KOPT-K1 (cell line): ENCODE measurements around the gene TMEM17.

Experiments
- H3K27ac ChIP-seq: fragments of 200-600 bp; sonication (generic); 2 replicates; pipeline ENCODE4 v1.5.1; 2016; ENCODE audit warnings: antibody characterized with exemption, mild to moderate bottlenecking, low read depth, low read length; ENCODE audit not compliant: poor library complexity, severe bottlenecking
- H3K36me3 ChIP-seq: fragments of 200-600 bp; sonication (generic); 2 replicates; pipeline ENCODE4 v1.5.1; 2017; ENCODE audit warnings: antibody characterized with exemption, mild to moderate bottlenecking, low read length, moderate library complexity; ENCODE audit not compliant: insufficient read depth
- H3K9me3 ChIP-seq: fragments of 200-600 bp; sonication (generic); 2 replicates; pipeline ENCODE4 v1.5.1; 2017; ENCODE audit warnings: antibody characterized with exemption, low read length, mild to moderate bottlenecking; ENCODE audit not compliant: insufficient read depth, poor library complexity, severe bottlenecking

TMEM17 gene

GRCh38 chr2:62492048-62492447 is 13.9 kb downstream of the TMEM17 start:
- Histone ChIP-seq H3K9me3 (no peaks in the 10 kb centered on the region), H3K36me3 (no peaks in the 10 kb centered on the region), H3K27ac (no peak overlapping the region)

- Histone ChIP-seq H3K9me3 (no peaks in the 10 kb centered on the region), H3K27ac (no peak overlapping the region), H3K36me3 (no peaks in the 10 kb centered on the region)
Observed at GRCh38 chr2:62489702-62490101, 16.3 kb downstream of the TMEM17 start.

- Histone ChIP-seq H3K36me3 (no peaks in the 10 kb centered on the region), H3K9me3 (no peaks in the 10 kb centered on the region)
Observed at GRCh38 chr2:62489162-62489561, 16.8 kb downstream of the TMEM17 start.

GRCh38 chr2:62486439-62486765 is 19.6 kb downstream of the TMEM17 start:
- Histone ChIP-seq H3K36me3 (no peaks in the 10 kb centered on the region), H3K27ac (no peak overlapping the region), H3K9me3 (no peaks in the 10 kb centered on the region)

More at GRCh38 chr2:62489162-62489561, 16.8 kb downstream of the TMEM17 start:
- H3K27ac ChIP-seq: no peak overlapping the region

GRCh38 chr2:62485761-62486438 is 20.1 kb downstream of the TMEM17 start:
- Histone ChIP-seq H3K36me3 (no peaks in the 10 kb centered on the region), H3K27ac (no peak overlapping the region), H3K9me3 (no peaks in the 10 kb centered on the region)

GRCh38 chr2:62482558-62483352 is 23.2 kb downstream of the TMEM17 start:
- H3K27ac ChIP-seq: no peak overlapping the region
- no peaks in the 10 kb centered on the region for H3K9me3 ChIP-seq
- H3K36me3 ChIP-seq: no peaks in the 10 kb centered on the region

GRCh38 chr2:62479917-62480316 is 26.1 kb downstream of the TMEM17 start:
- no peak overlapping the region for H3K27ac ChIP-seq
- no peaks in the 10 kb centered on the region for H3K9me3 ChIP-seq
- H3K36me3 ChIP-seq: no peaks in the 10 kb centered on the region

- no peaks in the 10 kb centered on the region for H3K9me3 ChIP-seq
- H3K36me3 ChIP-seq: no peaks in the 10 kb centered on the region
- H3K27ac ChIP-seq: no peak overlapping the region
Observed at GRCh38 chr2:62478093-62478580, 27.9 kb downstream of the TMEM17 start.

- Histone ChIP-seq H3K27ac (no peak overlapping the region), H3K36me3 (no peaks in the 10 kb centered on the region), H3K9me3 (no peaks in the 10 kb centered on the region)
Observed at GRCh38 chr2:62477573-62477972, 28.4 kb downstream of the TMEM17 start.

GRCh38 chr2:62475172-62476011 is 30.6 kb downstream of the TMEM17 start:
- Histone ChIP-seq H3K9me3 (no peaks in the 10 kb centered on the region), H3K36me3 (no peaks in the 10 kb centered on the region), H3K27ac (no peak overlapping the region)

GRCh38 chr2:62474176-62474575 is 31.8 kb downstream of the TMEM17 start:
- H3K9me3 ChIP-seq: no peaks in the 10 kb centered on the region
- H3K36me3 ChIP-seq: no peaks in the 10 kb centered on the region
- no peak overlapping the region for H3K27ac ChIP-seq

- Histone ChIP-seq H3K36me3 (no peaks in the 10 kb centered on the region), H3K27ac (no peak overlapping the region), H3K9me3 (no peaks in the 10 kb centered on the region)
Observed at GRCh38 chr2:62473246-62473827, 32.7 kb downstream of the TMEM17 start.

GRCh38 chr2:62472312-62472711 is 33.7 kb downstream of the TMEM17 start:
- Histone ChIP-seq H3K27ac (no peak overlapping the region), H3K9me3 (no peaks in the 10 kb centered on the region), H3K36me3 (no peaks in the 10 kb centered on the region)

GRCh38 chr2:62471816-62472215 is 34.2 kb downstream of the TMEM17 start:
- Histone ChIP-seq H3K36me3 (no peaks in the 10 kb centered on the region), H3K27ac (no peak overlapping the region)

GRCh38 chr2:62471404-62471803 is 34.6 kb downstream of the TMEM17 start:
- H3K36me3 ChIP-seq: no peaks in the 10 kb centered on the region
- no peak overlapping the region for H3K27ac ChIP-seq
- no peaks in the 10 kb centered on the region for H3K9me3 ChIP-seq

More at GRCh38 chr2:62471816-62472215, 34.2 kb downstream of the TMEM17 start:
- no peaks in the 10 kb centered on the region for H3K9me3 ChIP-seq
